ENCODE measurements around the gene S100PBP.

The S100PBP gene

GRCh38 chr1:32887623-32888022 lies 70.2 kb downstream of the S100PBP start:
- no peak for DNase-seq (ENCODE audit: low read depth)

GRCh38 chr1:32888134-32888533 lies 70.7 kb downstream of the S100PBP start:
- DNase-seq (ENCODE audit: low read depth): no peak

GRCh38 chr1:32888677-32889420 lies 71.4 kb downstream of the S100PBP start:
- DNase-seq (ENCODE audit: low read depth): no peak

GRCh38 chr1:32889731-32890278 lies 72.4 kb downstream of the S100PBP start:
- no peak for DNase-seq (ENCODE audit: low read depth)

- no peak for DNase-seq (ENCODE audit: low read depth)
Observed at GRCh38 chr1:32890516-32891240, 73.2 kb downstream of the S100PBP start.

GRCh38 chr1:32891241-32891570 lies 73.8 kb downstream of the S100PBP start:
- no peak for DNase-seq (ENCODE audit: low read depth)

GRCh38 chr1:32891630-32892029 lies 74.2 kb downstream of the S100PBP start:
- no peak for DNase-seq (ENCODE audit: low read depth)

GRCh38 chr1:32892368-32893197 lies 75.1 kb downstream of the S100PBP start:
- no peak for DNase-seq (ENCODE audit: low read depth)

- DNase-seq (ENCODE audit: low read depth): no peak
Observed at GRCh38 chr1:32893198-32894018, 76.0 kb downstream of the S100PBP start.

- DNase-seq (ENCODE audit: low read depth): no peak
Observed at GRCh38 chr1:32894019-32894600, 76.7 kb downstream of the S100PBP start.

GRCh38 chr1:32894681-32895080 lies 77.2 kb downstream of the S100PBP start:
- DNase-seq (ENCODE audit: low read depth): no peak

- DNase-seq (ENCODE audit: low read depth): no peak
Observed at GRCh38 chr1:32895325-32896215, 78.1 kb downstream of the S100PBP start.

GRCh38 chr1:32896451-32896850 lies 79.0 kb downstream of the S100PBP start:
- DNase-seq (ENCODE audit: low read depth): no peak

GRCh38 chr1:32897082-32898049 lies 79.9 kb downstream of the S100PBP start:
- no peak for DNase-seq (ENCODE audit: low read depth)

- no peak for DNase-seq (ENCODE audit: low read depth)
Observed at GRCh38 chr1:32898056-32898455, 80.6 kb downstream of the S100PBP start.

GRCh38 chr1:32898958-32899357 lies 81.5 kb downstream of the S100PBP start:
- DNase-seq (ENCODE audit: low read depth): no peak

- DNase-seq (ENCODE audit: low read depth): no peak
Observed at GRCh38 chr1:32899586-32900296, 82.3 kb downstream of the S100PBP start.

- no peak for DNase-seq (ENCODE audit: low read depth)
Observed at GRCh38 chr1:32900371-32900955, 83.0 kb downstream of the S100PBP start.

Measured in non-pigmented ciliary epithelial cell (primary cell).